GM19238 (cell line): Measurements from ENCODE around the gene PSG3.
"Not testable (repeated sequence)": the region's sequence is repeated elsewhere in the genome, so short reads cannot be mapped to it uniquely, and the experiment has no call there.

Experiments
- DNase-seq: peaks from one replicate; pipeline ENCODE4 v3.0.0; 2011; ENCODE audit warnings: low spot score; ENCODE audit not compliant: insufficient read length

PSG3 gene

DNA sequence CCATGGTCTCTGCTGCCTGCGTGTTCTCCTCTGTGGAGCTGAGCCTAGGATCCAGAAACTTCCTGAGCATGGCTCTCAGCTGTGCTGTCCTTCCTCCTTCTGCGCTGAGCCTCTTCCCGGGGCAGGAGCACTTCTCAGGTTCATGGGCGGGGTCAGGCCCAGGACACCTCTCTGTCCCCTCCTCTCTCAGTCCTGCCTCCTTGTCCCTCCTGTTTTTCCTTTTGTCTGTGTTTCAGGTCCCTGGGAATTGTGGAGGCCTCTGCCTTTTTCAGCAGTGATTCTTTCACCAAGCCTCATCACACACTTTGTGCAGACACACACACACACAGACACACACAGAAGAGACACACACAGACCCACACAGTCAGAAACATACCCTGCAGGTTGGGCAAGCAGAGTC, at the start of gene PSG3:
PSG3 (minus strand) TSS at position 101 of the 400 bp plus-strand sequence; CDS start at position 4, 97 bp downstream.
- not testable (repeated sequence) for DNase-seq

DNA sequence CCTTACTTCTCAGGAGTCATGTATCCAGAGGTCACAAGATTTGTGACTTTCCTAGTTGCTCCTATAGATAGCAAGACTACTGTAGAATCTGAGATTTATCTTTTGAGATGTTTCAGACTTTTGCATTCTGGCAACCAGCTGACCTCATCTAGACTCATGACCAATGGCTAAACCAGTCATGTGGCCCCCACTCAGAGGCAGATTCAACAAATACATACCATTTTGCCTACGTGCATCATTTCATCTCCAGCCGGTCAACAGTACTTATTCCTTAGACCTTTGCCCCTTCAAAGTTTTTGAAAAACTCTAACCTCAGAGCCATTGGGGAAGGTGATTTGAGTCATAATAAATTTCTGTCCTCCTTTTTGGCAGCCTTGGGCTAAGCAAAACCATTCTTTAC, 48.5 kb upstream of the PSG3 start:
- DNase-seq = not testable (repeated sequence)

DNA sequence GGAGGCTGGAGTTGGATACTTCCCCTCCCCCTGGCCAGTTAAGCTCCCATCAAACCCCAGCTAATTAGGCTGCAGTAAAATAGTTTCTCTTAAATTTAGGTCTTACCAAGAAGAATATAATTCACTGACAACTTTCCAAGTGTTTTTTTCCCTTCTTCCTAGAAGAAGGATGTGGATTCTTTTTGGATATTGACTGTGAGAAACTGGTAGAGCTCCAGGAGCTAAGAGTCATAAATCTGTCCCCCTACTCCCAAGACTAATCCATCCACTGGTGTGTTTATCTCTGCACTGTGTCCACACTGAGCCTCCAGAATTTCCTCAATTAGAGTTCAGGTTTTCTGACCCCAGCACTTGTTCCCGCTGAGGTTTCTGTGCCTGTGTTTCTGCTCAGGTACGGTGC, 47.5 kb upstream of the PSG3 start:
- DNase-seq = not testable (repeated sequence)

DNA sequence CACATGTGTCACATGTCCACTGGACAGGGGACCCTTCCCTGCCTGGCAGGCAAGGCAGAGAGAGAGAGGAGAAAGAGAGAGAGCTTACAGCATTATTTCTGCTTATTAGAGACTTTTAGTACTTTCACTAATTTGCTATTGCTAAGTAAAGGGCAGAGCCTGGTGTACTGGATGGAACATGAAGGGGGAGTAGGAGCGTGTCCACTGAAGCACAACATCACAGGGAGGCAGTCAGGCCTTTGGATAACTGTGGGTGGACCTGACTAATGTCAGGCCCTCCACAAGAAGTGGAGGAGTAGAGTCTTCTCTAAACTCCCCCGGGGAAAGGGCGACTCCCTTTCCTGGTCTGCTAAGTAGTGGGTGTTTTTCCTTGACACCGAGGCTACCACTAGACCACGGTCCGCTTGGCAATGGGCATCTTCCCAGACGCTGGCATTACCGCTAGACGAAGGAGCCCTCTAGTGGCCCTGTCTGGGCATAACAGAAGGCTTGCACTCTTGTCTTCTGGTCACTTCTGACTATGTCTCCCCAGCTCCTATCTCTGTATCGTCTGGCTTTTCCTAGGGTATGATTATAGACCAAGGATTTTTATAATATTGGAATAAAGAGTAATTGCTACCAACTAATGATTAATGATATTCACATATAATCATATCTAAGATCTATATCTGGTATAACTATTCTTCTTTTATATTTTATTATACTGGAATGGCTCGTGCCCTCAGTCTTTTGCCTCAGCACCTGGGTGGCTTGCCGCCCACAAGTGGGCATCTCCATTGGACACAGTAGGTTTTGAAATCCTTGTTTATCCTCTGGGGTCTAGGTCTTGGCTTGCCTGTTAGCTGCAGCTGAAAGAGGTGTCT, 36.7 kb upstream of the PSG3 start:
- not testable (repeated sequence) for DNase-seq

DNA sequence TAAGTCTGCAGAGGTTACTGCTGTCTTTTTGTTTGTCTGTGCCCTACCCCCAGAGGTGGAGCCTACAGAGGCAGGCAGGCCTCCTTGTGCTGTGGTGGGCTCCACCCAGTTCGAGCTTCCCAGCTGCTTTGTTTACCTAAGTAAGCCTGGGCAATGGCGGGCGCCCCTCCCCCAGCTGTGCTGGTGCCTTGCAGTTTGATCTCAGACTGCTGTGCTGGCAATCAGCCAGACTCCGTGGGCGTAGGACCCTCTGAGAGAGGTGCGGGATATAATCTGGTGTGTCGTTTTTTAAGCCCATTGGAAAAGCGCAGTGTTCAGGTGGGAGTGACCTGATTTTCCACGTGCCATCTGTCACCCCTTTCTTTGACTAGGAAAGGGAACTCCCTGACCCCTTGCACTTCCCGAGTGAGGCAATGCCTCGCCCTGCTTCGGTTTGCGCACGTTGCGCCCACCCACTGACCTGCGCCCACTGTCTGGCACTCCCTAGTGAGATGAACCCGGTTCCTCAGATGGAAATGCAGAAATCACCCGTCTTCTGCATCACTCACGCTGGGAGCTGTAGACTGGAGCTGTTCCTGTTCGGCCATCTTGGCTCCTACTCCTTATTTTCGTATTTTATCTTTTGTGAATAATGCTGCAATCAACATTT, 34.4 kb upstream of the PSG3 start:
- DNase-seq = not testable (repeated sequence)

DNA sequence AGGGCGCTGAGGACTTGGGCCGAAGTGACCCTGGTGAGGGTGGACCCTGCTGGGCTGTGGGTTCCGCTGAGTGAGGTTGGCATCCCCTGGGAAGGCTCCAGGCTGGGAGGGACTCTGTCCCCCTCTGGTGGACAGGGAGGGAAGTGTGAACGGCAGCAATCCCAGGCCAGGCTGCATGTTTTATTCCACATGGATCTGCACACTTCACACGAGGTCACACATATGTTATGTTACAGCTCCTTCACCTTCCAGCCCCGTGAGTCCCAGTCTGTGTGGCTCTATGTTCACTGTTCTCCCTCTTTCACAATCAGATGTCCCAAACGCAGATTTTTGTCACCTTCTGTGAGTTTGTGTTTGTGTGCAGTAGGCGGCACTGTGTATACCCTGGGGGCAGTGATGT, 27.0 kb upstream of the PSG3 start:
- DNase-seq = not testable (repeated sequence)

DNA sequence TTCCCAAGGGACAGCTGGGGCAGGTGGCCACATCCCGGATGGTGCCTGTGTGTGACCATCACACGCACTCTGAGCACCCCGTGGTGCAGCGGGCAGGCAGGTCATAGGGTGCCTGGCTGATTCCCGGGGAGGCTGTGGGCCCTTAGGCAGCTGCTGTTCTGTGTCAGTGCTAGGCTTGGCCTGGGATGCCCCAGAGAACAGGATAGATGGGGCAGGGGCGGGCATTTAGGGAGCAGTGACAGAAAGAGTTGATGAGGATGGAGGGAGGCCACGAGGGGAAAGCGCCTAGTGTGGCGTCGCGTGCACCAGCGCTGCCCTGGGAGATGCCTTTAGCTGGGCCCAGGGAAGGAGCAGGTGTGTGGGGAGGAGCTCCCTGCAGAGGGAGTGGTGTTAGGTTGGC, 26.6 kb upstream of the PSG3 start:
- DNase-seq = not testable (repeated sequence)

DNA sequence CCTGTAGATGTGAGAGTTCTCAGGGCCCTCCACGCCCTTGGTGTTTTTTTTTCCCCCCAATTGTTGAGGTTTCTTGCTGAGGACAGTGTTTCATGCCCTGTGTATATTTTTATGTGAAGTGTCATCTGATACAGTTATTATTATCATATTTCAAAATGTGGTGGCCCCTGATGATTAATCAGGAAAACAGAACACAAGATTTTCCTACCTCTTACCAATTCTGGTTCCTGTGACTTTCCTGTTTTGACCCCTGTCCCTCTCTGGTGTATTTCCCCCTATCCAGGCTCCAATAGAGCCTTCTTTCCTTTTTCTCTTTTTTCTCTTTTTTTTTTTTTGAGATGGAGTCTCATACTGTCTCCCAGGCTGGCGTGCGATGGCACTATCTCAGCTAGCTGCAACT, 24.6 kb upstream of the PSG3 start:
- DNase-seq = no peak

DNA sequence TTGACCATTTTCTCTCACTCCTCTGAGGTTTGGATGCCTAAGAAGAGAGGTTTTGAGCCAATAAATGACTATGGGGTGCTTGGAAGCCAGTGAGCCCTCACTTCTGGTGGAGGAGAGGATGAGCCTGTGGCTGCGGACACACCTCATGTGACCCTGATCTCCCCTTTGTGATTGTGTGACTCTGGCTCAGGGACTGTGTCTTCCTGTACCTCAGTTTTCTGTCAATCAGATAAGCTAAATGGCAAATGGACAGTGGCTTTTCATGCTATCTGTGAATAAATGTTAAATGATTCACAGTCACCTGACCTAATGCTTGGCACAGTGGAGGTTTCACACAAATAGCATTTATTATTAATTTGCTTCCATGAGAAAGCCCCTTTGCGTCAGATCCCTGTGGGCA, 22.5 kb upstream of the PSG3 start:
- DNase-seq = no peak

DNA sequence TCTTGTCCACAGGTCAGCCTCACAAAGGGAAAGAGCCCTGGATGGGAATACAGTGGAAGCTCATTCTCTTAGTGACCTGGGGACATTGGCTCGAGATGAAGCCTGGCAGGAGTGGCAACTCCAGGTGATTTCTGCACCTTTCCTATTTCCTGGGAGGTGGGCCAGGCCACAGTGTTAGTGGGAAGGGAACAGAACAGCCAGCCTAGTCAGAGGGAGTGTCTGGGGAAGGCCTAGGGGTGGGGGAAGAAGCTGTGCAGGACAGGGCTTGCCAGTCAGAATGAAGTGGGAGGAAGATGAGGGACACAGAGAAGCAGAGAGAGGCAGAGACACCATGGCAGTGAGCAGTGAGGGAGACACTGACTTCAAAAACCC, 21.6 kb upstream of the PSG3 start:
- not testable (repeated sequence) for DNase-seq

DNA sequence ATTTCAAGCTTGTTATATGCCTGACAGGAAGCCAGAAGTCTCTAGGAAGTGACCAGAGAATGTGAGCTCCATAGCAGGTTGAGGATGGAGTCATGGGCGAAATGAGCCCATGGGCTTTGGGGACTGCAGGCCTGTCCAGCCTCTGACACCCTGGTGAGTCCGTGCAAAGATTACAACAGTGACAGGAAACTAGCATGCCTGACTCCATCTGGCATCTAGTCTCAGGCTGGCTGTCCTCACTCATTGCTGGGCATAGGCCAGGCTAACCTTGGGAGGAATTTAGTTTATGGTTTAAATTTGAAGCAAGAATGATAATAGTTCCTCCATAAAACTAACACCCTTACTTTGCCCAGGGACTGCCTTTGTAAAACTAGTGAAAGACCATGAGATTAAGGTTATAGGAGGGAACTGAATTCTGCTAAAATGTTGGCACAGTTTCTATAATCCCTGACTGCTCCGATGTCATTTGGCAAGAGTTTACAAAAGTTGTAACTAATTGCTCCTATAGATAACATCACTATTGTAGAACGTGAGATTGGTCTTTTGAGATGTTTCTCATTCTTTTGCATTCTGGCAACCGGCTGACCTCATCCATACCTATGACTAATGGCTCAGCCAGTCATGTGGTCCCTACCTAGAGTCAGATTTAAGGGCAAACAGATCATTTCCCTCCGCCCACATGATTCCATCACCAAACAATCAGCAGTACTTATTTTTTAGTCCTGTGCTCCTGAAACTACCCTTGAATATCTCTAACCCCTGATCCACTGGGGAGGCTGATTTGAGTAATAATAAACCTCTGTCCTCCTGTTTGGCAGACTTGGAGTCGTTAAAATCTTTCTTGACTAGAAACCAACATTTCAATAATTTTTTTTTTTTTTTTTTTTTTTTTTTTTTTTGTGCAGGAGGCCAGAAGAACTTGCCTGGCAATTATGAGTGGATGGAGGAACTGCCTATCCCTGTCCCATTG, 21.0 kb upstream of the PSG3 start:
- not testable (repeated sequence) for DNase-seq

DNA sequence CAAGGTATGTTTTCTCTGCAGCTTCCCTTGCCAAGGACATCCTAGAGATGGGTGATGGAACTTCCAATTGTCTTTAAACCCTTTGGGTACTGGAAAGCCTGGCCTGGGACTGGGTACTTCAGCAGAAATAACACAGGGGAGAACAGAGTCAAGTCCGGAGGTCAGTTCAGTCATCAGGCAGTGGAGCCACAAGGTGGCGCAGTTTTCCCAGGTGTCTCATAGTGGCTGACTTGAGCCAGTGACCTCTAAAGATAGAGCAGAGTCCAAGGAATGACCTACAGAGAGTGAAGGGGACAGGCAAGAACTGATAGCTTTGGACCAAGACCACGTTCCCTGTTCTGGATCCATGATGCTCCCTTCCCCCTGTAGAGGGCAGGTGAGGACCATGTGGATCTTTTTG, 18.4 kb upstream of the PSG3 start:
- DNase-seq = not testable (repeated sequence)

DNA sequence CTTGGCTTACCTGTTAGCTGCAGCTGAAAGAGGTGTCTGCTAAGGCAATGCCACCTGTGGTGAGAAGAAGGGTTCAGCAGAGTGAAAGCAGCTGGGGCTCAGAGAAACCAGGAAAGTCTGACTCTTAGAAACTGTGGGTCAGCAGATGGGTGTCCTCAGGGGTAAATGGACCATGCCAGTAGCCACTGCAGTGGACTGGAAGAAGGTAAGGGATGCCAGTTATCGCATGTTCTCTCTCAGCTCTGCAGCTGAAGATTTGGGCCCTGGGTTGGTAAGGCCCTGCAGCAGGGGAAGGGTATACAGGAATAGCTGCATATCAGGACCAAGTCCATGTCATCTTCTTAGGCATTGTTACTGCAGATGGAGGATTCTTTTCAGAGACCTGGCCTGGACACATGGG, 12.0 kb upstream of the PSG3 start:
- DNase-seq = not testable (repeated sequence)

DNA sequence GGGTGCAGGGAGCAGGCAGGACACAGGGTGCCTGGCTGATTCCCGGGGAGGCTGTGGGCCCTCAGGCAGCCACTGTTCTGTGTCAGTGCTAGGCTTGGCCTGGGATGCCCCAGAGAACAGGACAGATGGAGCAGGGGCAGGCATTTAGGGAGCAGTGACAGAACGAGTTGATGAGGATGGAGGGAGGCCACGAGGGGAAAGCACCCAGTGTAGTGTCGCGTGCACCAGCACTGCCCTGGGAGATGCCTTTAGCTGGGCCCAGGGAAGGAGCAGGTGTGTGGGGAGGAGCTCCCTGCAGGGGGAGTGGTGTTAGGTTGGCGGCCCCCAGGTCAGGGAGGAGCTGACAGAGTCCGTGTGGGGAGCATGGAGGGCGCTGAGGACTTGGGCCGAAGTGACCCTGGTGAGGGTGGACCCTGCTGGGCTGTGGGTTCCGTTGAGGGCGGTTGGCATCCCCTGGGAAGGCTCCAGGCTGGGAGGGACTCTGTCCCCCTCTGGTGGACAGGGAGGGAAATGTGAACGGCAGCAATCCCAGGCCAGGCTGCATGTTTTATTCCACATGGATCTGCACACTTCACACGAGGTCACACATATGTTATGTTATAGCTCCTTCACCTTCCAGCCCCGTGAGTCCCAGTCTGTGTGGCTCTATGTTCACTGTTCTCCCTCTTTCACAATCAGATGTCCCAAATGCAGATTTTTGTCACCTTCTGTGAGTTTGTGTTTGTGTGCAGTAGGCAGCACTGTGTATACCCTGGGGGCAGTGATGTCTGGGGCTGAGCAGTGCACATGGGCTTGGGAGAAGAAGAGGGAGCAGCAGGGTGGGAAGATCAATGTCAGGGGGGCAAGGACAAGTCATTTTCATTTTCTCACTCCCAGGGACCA, 1.7 kb upstream of the PSG3 start:
- DNase-seq = not testable (repeated sequence)

DNA sequence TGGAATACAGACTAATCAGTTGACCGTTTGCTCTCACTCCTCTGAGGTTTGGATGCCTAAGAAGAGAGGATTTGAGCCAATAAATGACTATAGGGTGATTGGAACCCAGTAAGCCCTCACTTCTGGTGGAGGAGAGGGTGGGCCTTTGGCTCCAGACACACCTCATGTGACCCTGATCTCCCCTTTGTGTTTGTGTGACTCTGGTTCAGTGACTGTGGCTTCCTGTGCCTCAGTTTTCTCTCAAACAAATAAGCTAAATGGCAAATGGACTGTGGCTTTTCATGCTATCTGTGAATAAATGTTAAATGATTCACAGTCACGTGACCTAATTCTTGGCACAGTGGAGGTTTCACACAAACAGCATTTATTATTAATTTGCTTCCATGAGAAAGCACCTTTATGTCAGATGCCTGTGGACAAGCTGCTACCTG, 2.7 kb downstream of the PSG3 start:
- DNase-seq = not testable (repeated sequence)

DNA sequence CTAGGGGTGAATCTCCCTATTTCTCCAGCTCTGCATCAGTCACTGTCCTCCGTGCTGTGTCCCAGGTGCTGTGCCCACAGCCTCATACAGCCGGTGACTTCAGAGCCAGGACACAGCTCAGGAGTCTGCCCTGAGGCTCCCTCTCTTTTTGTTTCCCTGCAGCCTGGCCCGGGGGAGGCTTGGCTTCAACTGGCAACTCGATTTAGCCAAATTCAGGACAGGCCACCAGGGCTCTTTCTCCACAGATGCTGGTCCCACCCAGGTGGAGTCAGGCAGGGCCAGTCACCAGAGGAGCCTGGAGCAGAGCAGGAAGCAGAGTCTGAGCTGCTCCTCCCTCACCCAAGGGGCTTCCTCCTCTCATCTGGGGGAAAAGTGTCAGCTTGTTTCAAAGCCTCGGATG, 11.9 kb downstream of the PSG3 start:
- DNase-seq = not testable (repeated sequence)

DNA sequence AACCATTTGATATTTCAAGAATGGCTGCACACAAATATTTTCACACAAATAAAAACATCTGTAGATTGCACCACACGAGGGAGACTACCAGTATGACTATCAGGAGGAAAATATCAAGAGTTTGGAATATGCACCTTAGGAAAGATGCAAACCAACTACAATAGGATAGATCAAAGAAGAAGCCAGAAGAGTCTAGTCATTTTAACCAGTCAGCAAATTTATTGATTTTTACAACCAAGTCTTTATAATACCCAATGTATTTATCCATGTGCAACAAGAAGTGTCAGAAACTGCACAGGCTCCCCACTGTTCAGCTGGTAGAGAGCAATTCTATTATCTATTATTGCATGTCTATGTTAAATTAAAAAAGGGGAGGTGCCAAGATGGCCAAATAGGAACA, 26.3 kb downstream of the PSG3 start:
- not testable (repeated sequence) for DNase-seq

DNA sequence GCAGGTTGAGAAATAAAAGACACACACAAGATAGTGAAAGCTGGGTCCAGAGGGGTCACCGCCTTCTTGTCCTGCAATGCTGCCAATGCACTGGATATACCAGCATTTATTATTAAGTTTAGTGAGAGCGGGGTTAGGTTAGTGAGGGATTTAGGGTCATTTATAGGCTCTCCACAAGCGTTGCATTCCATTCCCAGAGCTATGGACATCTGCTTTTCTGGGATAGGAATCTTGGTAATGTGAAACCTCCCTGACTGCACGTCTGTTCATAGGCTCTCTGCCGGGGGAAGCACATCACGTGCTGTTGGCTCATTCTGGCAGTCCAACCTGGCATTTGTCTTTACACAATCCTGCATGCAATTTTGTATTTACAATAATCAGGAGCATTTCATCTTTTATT, 27.5 kb downstream of the PSG3 start:
- not testable (repeated sequence) for DNase-seq

DNA sequence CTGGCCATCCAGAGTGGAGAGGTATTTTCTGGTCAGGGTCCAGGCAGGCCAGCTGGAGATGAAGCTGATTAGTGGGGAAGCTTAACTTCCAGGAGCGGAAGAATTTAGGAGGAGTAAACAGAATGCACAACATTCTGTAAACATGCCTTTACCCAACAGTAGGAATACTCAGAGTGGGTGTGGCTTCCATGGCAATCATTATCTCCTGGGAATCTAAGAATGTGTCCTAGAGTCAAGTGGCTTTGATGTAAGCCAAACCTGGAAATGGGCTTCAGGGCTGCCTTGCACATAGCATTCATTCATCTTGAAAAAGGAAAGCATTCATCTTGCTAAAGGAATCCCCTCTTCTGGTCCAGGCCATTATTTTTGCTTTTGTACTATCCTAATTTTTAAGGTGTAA, 29.3 kb downstream of the PSG3 start:
- DNase-seq = not testable (repeated sequence)

DNA sequence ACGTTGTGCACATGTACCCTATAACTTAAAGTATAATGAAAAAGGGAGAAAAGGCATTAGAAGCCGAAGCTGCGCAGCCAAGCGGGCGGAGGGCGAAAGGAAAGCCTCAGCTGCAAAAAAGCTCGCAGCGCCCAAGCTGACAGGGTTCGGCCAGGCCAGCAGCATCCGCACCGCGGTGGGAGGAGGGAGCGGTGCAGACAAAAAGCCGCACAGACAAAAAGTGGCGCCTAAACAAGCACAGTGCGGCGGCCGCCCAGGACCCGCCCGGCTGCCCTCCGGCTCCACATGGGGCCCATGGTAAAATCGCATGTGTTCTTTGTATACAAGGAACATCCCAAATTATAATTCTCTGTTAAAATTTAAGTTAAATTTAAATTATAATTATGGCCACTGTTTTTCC, 42.4 kb downstream of the PSG3 start:
- no peak for DNase-seq
